Adipocyte (in vitro differentiated cells): ENCODE data around the gene CYP26C1.
A peak's percentile ranks its signal among the peaks of the same experiment; 100 is the strongest.

Experiments
- DNase-seq: peaks from one replicate; pipeline ENCODE4 v3.0.0-alpha.2; 2015; ENCODE audit warnings: low read depth
- H3K27me3 ChIP-seq: replicated peaks from 2 replicates; pipeline ENCODE4 v1.7.0; 2013; ENCODE audit warnings: mild to moderate bottlenecking, low read length, moderate library complexity; ENCODE audit not compliant: control insufficient read depth, insufficient read depth
- H3K36me3 ChIP-seq: 2 replicates; pipeline ENCODE4 v1.7.0; 2013; ENCODE audit warnings: low read length, mild to moderate bottlenecking, moderate library complexity; ENCODE audit not compliant: control insufficient read depth, insufficient read depth, severe bottlenecking
- H3K4me1 ChIP-seq: 2 replicates; pipeline ENCODE4 v1.7.0; 2013; ENCODE audit warnings: mild to moderate bottlenecking, low read length, moderate library complexity; ENCODE audit not compliant: control insufficient read depth, insufficient read depth
- H3K4me3 ChIP-seq: 2 replicates; pipeline ENCODE4 v1.7.0; 2013; ENCODE audit warnings: mild to moderate bottlenecking, low read length, moderate library complexity
- H3K9ac ChIP-seq: 2 replicates; pipeline ENCODE4 v1.7.0; 2013; ENCODE audit warnings: mild to moderate bottlenecking, low read length, moderate library complexity
- H3K9me3 ChIP-seq: 2 replicates; pipeline ENCODE4 v1.7.0; 2013; ENCODE audit warnings: mild to moderate bottlenecking, low read length, moderate library complexity; ENCODE audit not compliant: control insufficient read depth

The CYP26C1 gene

GRCh38 chr10:93065675-93066543 lies 5.3 kb downstream of the CYP26C1 start:
- H3K36me3 ChIP-seq, result no peaks in the 10 kb centered on the region
- H3K4me1 ChIP-seq, result peaks cover 6% of the 10 kb centered on the region
- no peaks in the 10 kb centered on the region for H3K9me3 ChIP-seq
- H3K27me3 ChIP-seq, result peaks cover 95% of the 10 kb centered on the region
- no peak overlapping the region for H3K9ac ChIP-seq
- H3K4me3 ChIP-seq, result no peak overlapping the region
- DNase-seq, result no peak

- Histone ChIP-seq H3K27me3 (peaks cover 92% of the 10 kb centered on the region), H3K4me3 (no peak overlapping the region)
- DNase-seq, result no peak
These were observed 5.9 kb downstream of the CYP26C1 start for GRCh38 chr10:93066544-93066913.

GRCh38 chr10:93067443-93068365 lies 7.1 kb downstream of the CYP26C1 start:
- DNase-seq, result no peak
- H3K27me3 ChIP-seq, result peaks cover 92% of the 10 kb centered on the region
- H3K9ac ChIP-seq, result no peak overlapping the region
- no peaks in the 10 kb centered on the region for H3K36me3 ChIP-seq
- H3K4me1 ChIP-seq, result peaks cover 12% of the 10 kb centered on the region
- no peak overlapping the region for H3K4me3 ChIP-seq
- no peaks in the 10 kb centered on the region for H3K9me3 ChIP-seq

More at GRCh38 chr10:93066544-93066913, 5.9 kb downstream of the CYP26C1 start:
- H3K36me3 ChIP-seq, result no peaks in the 10 kb centered on the region
- peaks cover 6% of the 10 kb centered on the region for H3K4me1 ChIP-seq
- H3K9ac ChIP-seq, result no peak overlapping the region
- H3K9me3 ChIP-seq, result no peaks in the 10 kb centered on the region

- Histone ChIP-seq H3K27me3 (peaks cover 92% of the 10 kb centered on the region), H3K4me3 (no peak overlapping the region), H3K9ac (no peak overlapping the region), H3K4me1 (peaks cover 12% of the 10 kb centered on the region), H3K36me3 (no peaks in the 10 kb centered on the region), H3K9me3 (no peaks in the 10 kb centered on the region)
- DNase-seq, result peak; percentile 59
These were observed 8.0 kb downstream of the CYP26C1 start for GRCh38 chr10:93068411-93069244.

GRCh38 chr10:93069245-93069561 lies 8.6 kb downstream of the CYP26C1 start:
- no peaks in the 10 kb centered on the region for H3K36me3 ChIP-seq
- H3K9ac ChIP-seq, result no peak overlapping the region
- no peak overlapping the region for H3K4me3 ChIP-seq
- peaks cover 92% of the 10 kb centered on the region for H3K27me3 ChIP-seq
- H3K9me3 ChIP-seq, result no peaks in the 10 kb centered on the region
- H3K4me1 ChIP-seq, result peaks cover 12% of the 10 kb centered on the region
- no peak for DNase-seq

GRCh38 chr10:93070378-93071176 lies 10.0 kb downstream of the CYP26C1 start:
- no peaks in the 10 kb centered on the region for H3K9me3 ChIP-seq
- no peak overlapping the region for H3K4me3 ChIP-seq
- H3K27me3 ChIP-seq, result peaks cover 92% of the 10 kb centered on the region
- no peak for DNase-seq
- no peaks in the 10 kb centered on the region for H3K36me3 ChIP-seq
- H3K4me1 ChIP-seq, result peaks cover 12% of the 10 kb centered on the region
- H3K9ac ChIP-seq, result no peak overlapping the region

- H3K27me3 ChIP-seq, result peaks cover 92% of the 10 kb centered on the region
- peaks cover 12% of the 10 kb centered on the region for H3K4me1 ChIP-seq
- H3K4me3 ChIP-seq, result no peak overlapping the region
- H3K9me3 ChIP-seq, result no peaks in the 10 kb centered on the region
- DNase-seq, result no peak
- H3K36me3 ChIP-seq, result no peaks in the 10 kb centered on the region
- no peak overlapping the region for H3K9ac ChIP-seq
These were observed 10.5 kb downstream of the CYP26C1 start for GRCh38 chr10:93071177-93071472.

GRCh38 chr10:93071674-93072224 lies 11.2 kb downstream of the CYP26C1 start:
- peak overlapping the region; percentile 60 for H3K4me3 ChIP-seq
- no peaks in the 10 kb centered on the region for H3K9me3 ChIP-seq
- H3K36me3 ChIP-seq, result no peaks in the 10 kb centered on the region
- peaks cover 86% of the 10 kb centered on the region for H3K27me3 ChIP-seq
- H3K4me1 ChIP-seq, result peaks cover 12% of the 10 kb centered on the region
- H3K9ac ChIP-seq, result no peak overlapping the region
- no peak for DNase-seq

GRCh38 chr10:93072225-93072712 lies 11.7 kb downstream of the CYP26C1 start:
- no peak for DNase-seq
- Histone ChIP-seq H3K4me1 (peaks cover 12% of the 10 kb centered on the region), H3K9me3 (no peaks in the 10 kb centered on the region), H3K9ac (no peak overlapping the region), H3K36me3 (no peaks in the 10 kb centered on the region), H3K27me3 (peaks cover 81% of the 10 kb centered on the region), H3K4me3 (peak overlapping the region; percentile 60)
